Osteoblast (primary cell): ENCODE data around the gene RIC8B. TPM values are rescaled to one million over a fixed set of nuclear protein-coding genes. Genes with fewer than 3 reads are reported as not detected.

Experiments used
- DNase-seq: peaks from one replicate; pipeline ENCODE4 v3.0.0; 2011; ENCODE audit warnings: low spot score, mixed read lengths; ENCODE audit not compliant: insufficient read length; ENCODE audit errors: missing footprints
- H2AFZ ChIP-seq: 2 replicates; pipeline ENCODE4 v1.6.0; 2011; ENCODE audit warnings: mild to moderate bottlenecking, low read length
- H3K27ac ChIP-seq: 2 replicates; pipeline ENCODE4 v1.5.1; 2011; ENCODE audit warnings: mild to moderate bottlenecking, low read depth, low read length, moderate library complexity
- H3K27me3 ChIP-seq: 2 replicates; pipeline ENCODE4 v1.6.0; 2012; ENCODE audit warnings: mild to moderate bottlenecking, control low read depth, inconsistent platforms, low read length, moderate library complexity; ENCODE audit not compliant: insufficient read depth
- H3K36me3 ChIP-seq: 2 replicates; pipeline ENCODE4 v1.5.1; 2011; ENCODE audit warnings: mild to moderate bottlenecking, low read length, control low read depth, moderate library complexity; ENCODE audit not compliant: insufficient read depth
- H3K4me1 ChIP-seq: 2 replicates; pipeline ENCODE4 v1.5.1; 2011; ENCODE audit warnings: mild to moderate bottlenecking, low read length, control low read depth, moderate library complexity; ENCODE audit not compliant: insufficient read depth
- H3K4me2 ChIP-seq: 2 replicates; pipeline ENCODE4 v1.6.0; 2011; ENCODE audit warnings: mild to moderate bottlenecking, low read length; ENCODE audit not compliant: insufficient read depth
- H3K4me3 ChIP-seq: fragments of 200-600 bp; sonication (generic); 3 replicates; pipeline ENCODE4 v1.5.1; 2012; ENCODE audit warnings: mild to moderate bottlenecking, low read length, inconsistent platforms; ENCODE audit not compliant: insufficient read depth
- H3K79me2 ChIP-seq: 2 replicates; pipeline ENCODE4 v1.6.0; 2012; ENCODE audit warnings: mild to moderate bottlenecking, low read length, control low read depth, inconsistent platforms; ENCODE audit not compliant: insufficient read depth
- H3K9me3 ChIP-seq: 2 replicates; pipeline ENCODE4 v1.5.1; 2011; ENCODE audit warnings: low read depth, low read length, control low read depth
- H4K20me1 ChIP-seq: 2 replicates; pipeline ENCODE4 v1.6.0; 2012; ENCODE audit warnings: mild to moderate bottlenecking, low read length, control low read depth; ENCODE audit not compliant: insufficient read depth
- total RNA-seq: library from RNA; depleted of rRNA; stranded (reverse); fragments of >200 nt; gene quantifications from 2 replicates; pipeline ENCODE4 v1.2.3, GENCODE V29; 2012
- TF ChIP-seq, protein P1 (sequence below): IDR thresholded peaks from 2 replicates; pipeline ENCODE4 v1.5.1; 2011; ENCODE audit warnings: mild to moderate bottlenecking, low read depth, low read length, moderate library complexity; ENCODE audit errors: extremely low read depth

Gene RIC8B
- total RNA-seq, 1 donor = 13.4 TPM

DNA sequence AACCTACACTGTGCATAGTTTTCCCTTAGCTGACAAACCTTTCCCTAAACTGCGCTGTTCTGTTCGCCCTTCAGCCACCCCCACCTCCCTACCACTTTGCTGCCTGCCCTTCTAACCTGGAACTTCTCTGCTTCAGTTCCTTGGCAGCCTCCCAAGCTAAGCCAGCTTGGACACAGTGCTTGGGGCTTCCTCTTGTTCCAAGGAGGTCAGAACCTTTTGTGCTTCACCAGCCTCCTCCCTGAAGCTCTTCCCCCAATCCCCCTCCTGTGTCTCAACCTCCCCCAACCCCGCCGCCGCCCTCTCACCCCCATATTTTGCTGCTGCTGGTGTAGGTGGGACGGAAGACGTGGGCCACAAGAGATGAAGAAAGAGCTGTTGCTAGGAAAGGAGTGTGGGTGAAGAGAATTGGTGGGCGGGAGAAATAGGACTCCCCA, 8.1 kb upstream of the RIC8B start:
- Histone ChIP-seq H2AFZ (no peak overlapping the region), H3K36me3 (no peaks in the 10 kb centered on the region), H3K79me2 (no peaks in the 10 kb centered on the region), H3K27ac (no peak overlapping the region), H3K4me2 (no peak overlapping the region), H3K27me3 (peaks cover 2% of the 10 kb centered on the region), H3K4me3 (no peak overlapping the region), H4K20me1 (no peaks in the 10 kb centered on the region), H3K4me1 (peaks cover 16% of the 10 kb centered on the region), H3K9me3 (no peaks in the 10 kb centered on the region)
- DNase-seq = peak; percentile 58
- TF ChIP-seq, protein P1, sequence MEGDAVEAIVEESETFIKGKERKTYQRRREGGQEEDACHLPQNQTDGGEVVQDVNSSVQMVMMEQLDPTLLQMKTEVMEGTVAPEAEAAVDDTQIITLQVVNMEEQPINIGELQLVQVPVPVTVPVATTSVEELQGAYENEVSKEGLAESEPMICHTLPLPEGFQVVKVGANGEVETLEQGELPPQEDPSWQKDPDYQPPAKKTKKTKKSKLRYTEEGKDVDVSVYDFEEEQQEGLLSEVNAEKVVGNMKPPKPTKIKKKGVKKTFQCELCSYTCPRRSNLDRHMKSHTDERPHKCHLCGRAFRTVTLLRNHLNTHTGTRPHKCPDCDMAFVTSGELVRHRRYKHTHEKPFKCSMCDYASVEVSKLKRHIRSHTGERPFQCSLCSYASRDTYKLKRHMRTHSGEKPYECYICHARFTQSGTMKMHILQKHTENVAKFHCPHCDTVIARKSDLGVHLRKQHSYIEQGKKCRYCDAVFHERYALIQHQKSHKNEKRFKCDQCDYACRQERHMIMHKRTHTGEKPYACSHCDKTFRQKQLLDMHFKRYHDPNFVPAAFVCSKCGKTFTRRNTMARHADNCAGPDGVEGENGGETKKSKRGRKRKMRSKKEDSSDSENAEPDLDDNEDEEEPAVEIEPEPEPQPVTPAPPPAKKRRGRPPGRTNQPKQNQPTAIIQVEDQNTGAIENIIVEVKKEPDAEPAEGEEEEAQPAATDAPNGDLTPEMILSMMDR = no peak

- no peaks in the 10 kb centered on the region for H3K9me3 ChIP-seq
- H3K4me1 ChIP-seq = peaks cover 16% of the 10 kb centered on the region
- TF ChIP-seq, protein P1 = no peak
- no peak overlapping the region for H3K27ac ChIP-seq
- no peak overlapping the region for H3K4me2 ChIP-seq
- no peaks in the 10 kb centered on the region for H3K36me3 ChIP-seq
- H3K4me3 ChIP-seq = no peak overlapping the region
- no peaks in the 10 kb centered on the region for H3K79me2 ChIP-seq
- H4K20me1 ChIP-seq = no peaks in the 10 kb centered on the region
- no peak overlapping the region for H2AFZ ChIP-seq
- DNase-seq = no peak
- H3K27me3 ChIP-seq = peaks cover 2% of the 10 kb centered on the region
These were observed 7.3 kb upstream of the RIC8B start for GRCh38 chr12:106767206-106767605.

DNA sequence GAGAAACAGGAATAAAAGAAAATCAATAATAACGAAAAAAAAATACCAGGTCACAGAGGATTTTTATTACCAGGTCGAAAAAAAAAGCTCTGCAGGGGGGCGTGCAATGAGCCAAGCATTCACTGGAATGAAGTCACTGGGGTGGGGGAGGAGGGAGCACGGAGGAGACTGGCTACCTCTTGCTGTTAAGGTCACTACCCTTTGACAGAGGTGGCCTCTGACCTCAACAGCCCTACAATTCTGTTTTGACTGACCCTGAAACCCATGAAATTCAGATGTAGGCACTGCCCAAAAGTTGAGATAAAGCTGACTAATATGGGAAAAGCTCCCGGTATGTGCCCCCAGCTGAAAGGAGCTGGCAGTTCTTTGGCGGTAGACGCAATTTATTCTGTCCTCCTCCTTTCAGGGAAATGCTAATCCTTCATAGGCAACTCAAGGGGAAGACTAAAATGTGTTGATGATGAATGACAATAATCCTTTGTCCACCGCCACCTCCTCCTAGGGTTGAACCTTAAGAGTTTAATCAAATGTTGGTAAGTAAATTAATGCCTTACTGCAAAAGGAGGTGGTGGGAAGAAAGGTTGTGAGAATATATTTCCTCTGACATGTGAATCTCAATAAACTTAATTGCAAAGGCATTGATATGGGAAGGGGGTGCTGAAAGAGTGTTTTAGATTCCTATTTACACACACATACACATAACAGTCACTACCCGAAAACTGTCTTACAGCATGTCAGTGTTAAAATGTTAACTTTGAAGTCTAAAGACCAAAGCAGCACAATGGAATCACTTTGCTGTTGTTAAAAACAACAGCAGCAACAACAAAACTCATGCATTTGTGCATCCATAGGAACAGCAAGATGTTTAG, 6.3 kb upstream of the RIC8B start:
- TF ChIP-seq, protein P1 = no peak
- Histone ChIP-seq H3K27ac (no peak overlapping the region), H3K4me2 (peak overlapping the region; percentile 38), H2AFZ (no peak overlapping the region), H4K20me1 (no peaks in the 10 kb centered on the region), H3K4me1 (peaks cover 16% of the 10 kb centered on the region), H3K36me3 (no peaks in the 10 kb centered on the region), H3K27me3 (peaks cover 2% of the 10 kb centered on the region), H3K79me2 (no peaks in the 10 kb centered on the region), H3K9me3 (no peaks in the 10 kb centered on the region), H3K4me3 (no peak overlapping the region)
- no peak for DNase-seq

- TF ChIP-seq, protein P1 = no peak
- Histone ChIP-seq H4K20me1 (no peaks in the 10 kb centered on the region), H3K9me3 (no peaks in the 10 kb centered on the region), H3K36me3 (no peaks in the 10 kb centered on the region), H3K4me2 (peak overlapping the region; percentile 38), H3K4me1 (peaks cover 20% of the 10 kb centered on the region), H3K27ac (no peak overlapping the region), H3K4me3 (no peak overlapping the region), H2AFZ (no peak overlapping the region), H3K27me3 (peaks cover 2% of the 10 kb centered on the region), H3K79me2 (no peaks in the 10 kb centered on the region)
- no peak for DNase-seq
These were observed 5.4 kb upstream of the RIC8B start for GRCh38 chr12:106769078-106769477.
